Activated T-helper 2 cell treated with anti-CD3 and anti-CD28 coated beads, Interferon-gamma antibody, Interleukin-2, Interleukin-4, amounts not matched to agents 10 μg/mL and 5 μg/mL and 100 μg/mL, durations not matched to agents 14 hours and 24 hours and 36 hours (primary cell): ENCODE data around the gene IL12RB1. TPM values are rescaled to one million over a fixed set of nuclear protein-coding genes. Genes with fewer than 3 reads are reported as not detected.

Experiments used
- DNase-seq: peaks from one replicate; pipeline ENCODE4 v3.0.0; 2021; ENCODE audit warnings: low spot score
- H3K27ac Mint-ChIP-seq: one replicate; pipeline ENCODE4 v1.8.0; 2021; ENCODE audit warnings: mixed read lengths
- H3K27me3 Mint-ChIP-seq: one replicate; pipeline ENCODE4 v1.8.0; 2021; ENCODE audit warnings: low read depth, mixed read lengths
- H3K36me3 Mint-ChIP-seq: one replicate; pipeline ENCODE4 v1.8.0; 2021; ENCODE audit warnings: low read depth, mixed read lengths
- H3K4me1 Mint-ChIP-seq: one replicate; pipeline ENCODE4 v1.8.0; 2021; ENCODE audit warnings: low read depth, mixed read lengths
- H3K4me3 Mint-ChIP-seq: one replicate; pipeline ENCODE4 v1.8.0; 2021; ENCODE audit warnings: low read depth, mild to moderate bottlenecking, moderate library complexity, mixed read lengths
- H3K9me3 Mint-ChIP-seq: one replicate; pipeline ENCODE4 v1.8.0; 2021; ENCODE audit warnings: mixed read lengths
- intact Hi-C: fragments of 100-400 bp; cut with micrococcal nuclease; formaldehyde crosslinking; loops from one replicate; pipeline ENCODE4 v1.15.1; 2023
- total RNA-seq: library from RNA; stranded (reverse); gene quantifications from 2 replicates; pipeline ENCODE4 v1.2.3, GENCODE V29; 2022

IL12RB1 gene
- total RNA-seq, 1 donor from 2014 or later, result 43.3 TPM

DNA sequence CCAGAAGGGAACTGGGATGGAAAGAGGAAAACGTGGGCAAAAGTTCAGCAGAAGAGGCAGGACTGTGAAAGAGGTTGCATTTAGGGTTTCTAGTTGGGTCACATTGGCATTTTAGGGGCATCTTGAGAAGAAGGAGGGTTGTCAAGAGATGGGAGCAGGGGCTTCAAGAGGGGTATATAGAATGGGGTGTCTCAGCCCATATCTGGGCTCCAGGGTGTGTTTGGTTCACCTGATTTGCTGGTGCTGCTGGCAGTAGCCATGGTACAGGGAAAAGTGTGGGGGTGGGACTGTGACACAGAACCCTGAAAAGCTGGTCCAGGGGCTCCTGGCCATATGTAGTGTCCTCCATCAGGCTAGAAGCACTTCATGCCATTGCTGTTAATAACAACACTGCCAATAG is 33.4 kb upstream of the IL12RB1 start:
- Mint-ChIP-seq H3K36me3 (peaks cover 18% of the 10 kb centered on the region), H3K27ac (peak overlapping the region; percentile 85), H3K4me1 (peaks cover 23% of the 10 kb centered on the region), H3K27me3 (no peaks in the 10 kb centered on the region), H3K4me3 (peak overlapping the region; percentile 74), H3K9me3 (no peaks in the 10 kb centered on the region)
- no peak for DNase-seq
- intact Hi-C loops, result no loop called here

DNA sequence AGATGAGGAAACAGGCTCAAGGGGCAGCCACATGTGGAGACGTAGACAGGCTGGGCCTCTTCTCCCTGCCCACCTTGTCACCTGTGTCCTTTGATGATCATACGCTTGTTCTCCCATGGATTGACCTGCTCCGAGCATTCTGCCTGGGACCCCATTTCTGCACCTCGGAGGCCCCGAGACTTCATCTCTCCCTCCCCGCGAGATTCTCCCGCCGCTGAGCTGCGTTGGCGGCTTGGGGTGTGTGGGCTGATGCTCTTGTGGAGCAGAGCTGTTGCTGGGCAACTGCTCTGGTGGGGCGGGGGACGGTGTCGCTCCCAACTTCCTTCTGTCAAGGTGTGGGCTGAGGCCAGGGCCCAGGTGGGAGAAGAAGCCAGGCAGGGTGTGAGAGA is 33.0 kb upstream of the IL12RB1 start:
- H3K4me3 Mint-ChIP-seq, result peak overlapping the region; percentile 74

DNA sequence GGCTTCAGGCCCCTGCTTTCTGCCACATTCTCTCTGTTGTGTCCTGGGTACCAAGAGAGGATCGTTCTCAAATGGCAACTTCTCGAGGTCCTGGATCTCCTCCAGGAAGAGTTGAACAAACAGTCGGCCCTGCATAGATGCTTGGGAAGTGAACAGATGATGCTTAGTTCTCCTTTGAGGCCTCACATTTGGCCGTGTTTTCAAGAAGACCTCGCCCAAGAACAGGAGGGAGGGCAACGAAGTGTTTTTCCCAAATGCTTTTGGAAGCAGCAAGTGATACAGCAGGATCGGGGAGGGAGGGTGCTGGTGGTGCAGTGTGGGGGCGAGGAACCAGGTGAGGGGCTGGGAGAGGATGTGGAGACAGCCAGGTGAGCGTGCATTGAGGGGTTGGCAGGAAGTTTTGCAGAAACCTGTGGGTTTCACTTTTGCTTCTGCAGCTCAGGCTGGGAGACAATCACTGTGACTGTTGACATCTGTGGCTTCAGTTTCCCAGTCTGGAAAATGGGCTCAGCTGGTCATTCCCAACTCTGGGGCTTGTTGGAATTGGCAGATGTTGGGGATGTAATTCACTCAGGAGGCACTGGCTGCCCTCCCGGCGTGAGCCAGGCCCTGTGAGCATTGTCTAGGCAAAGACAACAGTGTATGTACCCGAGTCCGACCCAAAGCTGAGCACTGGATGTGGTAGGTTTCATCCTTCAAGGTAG is 32.4 kb upstream of the IL12RB1 start:
- peak overlapping the region; percentile 85 for H3K27ac Mint-ChIP-seq
- intact Hi-C loops, result loop anchor here (1.0 kb wide), 1 partner anchor 33 kb away; no protein-coding TSS in a partner anchor
- H3K27me3 Mint-ChIP-seq, result no peaks in the 10 kb centered on the region
- peak overlapping the region; percentile 74 for H3K4me3 Mint-ChIP-seq
- no peaks in the 10 kb centered on the region for H3K9me3 Mint-ChIP-seq
- H3K36me3 Mint-ChIP-seq, result peaks cover 13% of the 10 kb centered on the region
- DNase-seq, result peak; percentile 61
- peaks cover 23% of the 10 kb centered on the region for H3K4me1 Mint-ChIP-seq

More for the DNA sequence above, 33.0 kb upstream of the IL12RB1 start:
- H3K4me1 Mint-ChIP-seq, result peaks cover 23% of the 10 kb centered on the region
- DNase-seq, result peak; percentile 47
- peak overlapping the region; percentile 85 for H3K27ac Mint-ChIP-seq
- no peaks in the 10 kb centered on the region for H3K27me3 Mint-ChIP-seq
- intact Hi-C loops, result loop anchor here (1.0 kb wide), 1 partner anchor 33 kb away; no protein-coding TSS in a partner anchor
- no peaks in the 10 kb centered on the region for H3K9me3 Mint-ChIP-seq
- peaks cover 18% of the 10 kb centered on the region for H3K36me3 Mint-ChIP-seq

DNA sequence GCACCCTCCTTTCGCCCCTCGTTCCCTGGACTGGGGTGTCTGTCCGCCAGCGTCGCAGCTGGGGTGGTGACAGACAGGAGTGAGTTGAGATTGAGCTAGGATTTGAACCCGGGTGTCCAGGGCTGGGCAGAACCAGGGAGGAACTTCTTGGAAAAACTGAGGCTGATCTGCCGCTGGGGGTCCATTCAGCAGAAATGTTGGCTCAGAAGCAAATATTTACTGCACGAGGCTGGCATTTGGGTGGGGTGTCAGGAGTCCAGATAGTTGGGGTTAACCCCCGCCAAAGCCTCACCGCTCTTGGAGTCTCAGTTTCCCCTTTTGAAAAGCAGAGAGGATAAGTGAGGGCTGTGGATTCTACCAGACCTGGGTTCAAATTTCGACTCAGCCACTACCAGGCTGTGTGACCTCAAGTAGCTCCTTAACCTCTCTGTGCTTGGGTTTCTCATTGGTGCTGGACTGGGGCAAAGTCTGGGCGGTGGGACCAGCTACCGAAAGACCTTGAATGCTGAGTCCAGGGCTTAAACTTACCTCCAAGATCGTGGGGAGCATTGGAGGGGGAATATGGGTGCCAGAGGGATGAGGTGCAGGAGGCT is 31.8 kb upstream of the IL12RB1 start:
- H3K36me3 Mint-ChIP-seq, result peaks cover 7% of the 10 kb centered on the region
- no peaks in the 10 kb centered on the region for H3K9me3 Mint-ChIP-seq
- intact Hi-C loops, result loop anchor here (1.0 kb wide), 1 partner anchor 34 kb away; no protein-coding TSS in a partner anchor
- H3K27me3 Mint-ChIP-seq, result no peaks in the 10 kb centered on the region
- no peak for DNase-seq
- H3K4me3 Mint-ChIP-seq, result peak overlapping the region; percentile 74
- peaks cover 23% of the 10 kb centered on the region for H3K4me1 Mint-ChIP-seq
- H3K27ac Mint-ChIP-seq, result peak overlapping the region; percentile 85

DNA sequence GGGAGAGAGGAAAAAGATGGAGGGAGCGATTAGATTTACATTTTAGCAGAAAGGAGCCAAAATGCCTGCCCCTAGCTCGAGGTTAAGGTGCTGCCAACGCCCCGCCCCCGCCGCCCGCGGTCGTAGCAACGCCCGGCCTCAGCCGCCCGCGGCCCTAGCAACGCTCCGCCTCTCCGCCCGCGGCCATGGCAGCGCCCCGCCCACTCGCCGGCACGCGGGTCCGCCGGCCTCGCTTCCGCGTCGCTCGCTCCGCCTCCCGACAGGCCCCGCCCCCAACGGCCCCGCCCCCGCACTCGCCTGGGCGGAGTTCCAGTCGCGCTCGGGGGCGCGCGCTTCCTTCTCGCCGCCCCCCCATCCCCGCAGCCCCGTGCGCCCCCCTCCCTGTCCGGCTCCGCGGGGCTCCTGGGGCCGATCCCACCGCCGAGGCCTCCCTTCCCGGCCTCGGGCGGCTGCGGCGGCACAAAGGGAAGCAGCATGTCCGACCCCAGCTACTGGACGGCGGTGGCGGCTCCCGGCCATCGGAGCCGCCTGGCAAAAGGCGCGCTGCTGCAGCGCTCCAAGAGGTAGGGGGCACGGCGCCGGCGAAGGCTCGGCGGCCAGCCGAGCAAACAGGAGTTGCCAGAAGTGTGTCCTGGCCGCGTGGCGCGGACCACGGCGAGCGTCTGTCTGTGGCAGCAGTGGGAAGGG is 31.1 kb upstream of the IL12RB1 start:
- Mint-ChIP-seq H3K4me1 (peaks cover 23% of the 10 kb centered on the region), H3K36me3 (peaks cover 3% of the 10 kb centered on the region), H3K27me3 (no peaks in the 10 kb centered on the region), H3K9me3 (no peaks in the 10 kb centered on the region), H3K27ac (peak overlapping the region; percentile 58), H3K4me3 (peak overlapping the region; percentile 74)
- intact Hi-C loops, result no loop called here
- DNase-seq, result peak; percentile 94

DNA sequence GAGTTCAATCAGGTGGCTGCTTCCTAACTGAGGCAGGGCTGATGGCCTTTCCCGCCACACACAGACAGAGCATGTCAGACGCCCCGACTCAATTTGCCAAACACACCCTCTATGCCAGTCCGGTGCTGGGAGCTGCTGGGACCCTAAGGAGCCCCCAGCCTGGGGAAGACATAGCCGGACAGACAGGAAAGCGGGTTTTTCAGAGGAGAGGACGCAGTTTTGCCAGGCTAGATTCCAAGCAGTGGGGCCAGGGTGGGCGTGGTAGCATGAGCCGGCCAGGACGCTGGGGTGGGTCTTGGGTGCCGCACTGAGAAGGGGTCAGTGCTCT is 30.6 kb upstream of the IL12RB1 start:
- peak overlapping the region; percentile 58 for H3K27ac Mint-ChIP-seq
- DNase-seq, result no peak
- peak overlapping the region; percentile 63 for H3K4me3 Mint-ChIP-seq
- peaks cover 26% of the 10 kb centered on the region for H3K4me1 Mint-ChIP-seq
- no peaks in the 10 kb centered on the region for H3K27me3 Mint-ChIP-seq
- no peaks in the 10 kb centered on the region for H3K36me3 Mint-ChIP-seq
- no peaks in the 10 kb centered on the region for H3K9me3 Mint-ChIP-seq
- intact Hi-C loops, result no loop called here

DNA sequence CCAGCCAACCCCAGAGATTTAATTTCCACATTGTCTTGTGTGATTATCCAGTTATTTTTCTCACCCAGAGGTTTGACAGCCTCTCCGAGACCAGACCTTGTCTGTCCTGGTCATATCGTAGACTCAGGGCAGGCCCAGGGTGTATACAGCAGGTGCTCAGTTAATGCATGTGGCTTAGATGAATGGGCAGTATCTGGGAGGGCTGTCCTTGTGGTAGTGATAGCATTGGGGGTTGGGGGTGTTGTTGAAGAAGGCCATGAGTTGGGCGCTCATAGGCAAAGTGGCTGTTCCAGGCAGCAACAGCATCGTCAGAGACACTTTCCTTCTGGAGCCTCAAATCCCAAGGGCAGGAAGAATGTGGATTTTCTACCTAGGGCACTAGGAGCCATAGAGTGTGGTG is 27.7 kb upstream of the IL12RB1 start:
- Mint-ChIP-seq H3K36me3 (no peaks in the 10 kb centered on the region), H3K4me3 (no peak overlapping the region), H3K9me3 (no peaks in the 10 kb centered on the region), H3K27ac (no peak overlapping the region), H3K27me3 (no peaks in the 10 kb centered on the region), H3K4me1 (peaks cover 19% of the 10 kb centered on the region)
- DNase-seq, result no peak
- intact Hi-C loops, result no loop called here

DNA sequence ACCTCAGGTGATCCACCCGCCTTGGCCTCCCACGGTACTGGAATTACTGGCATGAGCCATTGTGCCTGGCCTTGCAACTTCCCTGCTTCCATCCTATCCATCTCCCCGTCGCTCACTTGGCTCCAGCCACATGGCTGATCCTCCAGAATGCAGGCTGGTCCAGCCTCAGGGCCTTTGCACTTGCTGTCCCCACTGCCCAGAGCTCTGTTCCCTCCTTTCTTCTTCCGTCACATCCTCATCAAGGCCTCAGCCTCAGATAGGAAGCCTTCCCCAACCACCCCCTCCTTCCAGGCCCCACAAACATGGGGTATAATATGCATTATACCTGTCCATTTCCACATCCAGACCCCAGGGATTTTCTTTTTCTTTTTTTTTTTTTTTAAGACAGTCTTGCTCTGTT is 27.1 kb upstream of the IL12RB1 start:
- Mint-ChIP-seq H3K9me3 (no peaks in the 10 kb centered on the region), H3K4me3 (no peak overlapping the region), H3K36me3 (no peaks in the 10 kb centered on the region), H3K4me1 (peaks cover 15% of the 10 kb centered on the region), H3K27me3 (no peaks in the 10 kb centered on the region), H3K27ac (no peak overlapping the region)
- intact Hi-C loops, result loop anchor here (1.0 kb wide), 1 partner anchor 54 kb away; no protein-coding TSS in a partner anchor
- no peak for DNase-seq

DNA sequence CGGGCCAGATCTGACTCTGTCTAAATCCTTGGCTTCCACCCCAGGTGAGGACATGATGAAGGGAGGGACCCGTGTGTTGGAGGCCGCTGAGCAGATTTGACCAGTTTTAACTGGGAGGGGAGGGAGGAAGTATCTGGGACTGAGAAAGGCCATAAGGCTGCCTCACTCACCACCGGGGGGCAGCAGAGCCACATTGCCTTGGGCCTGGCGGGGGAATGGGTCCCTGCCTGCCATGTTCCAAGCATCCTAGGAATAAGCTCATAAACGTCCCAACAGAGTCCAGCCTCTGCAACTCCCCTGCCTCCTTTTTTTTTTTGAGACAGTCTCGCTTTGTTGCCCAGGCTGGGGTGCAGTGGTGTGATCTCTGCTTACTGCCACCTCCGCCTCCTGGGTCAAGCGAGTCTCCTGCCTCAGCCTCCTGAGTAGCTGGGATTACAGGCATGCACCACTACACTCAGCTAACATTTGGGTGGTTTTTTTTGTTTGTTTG is 26.3 kb upstream of the IL12RB1 start:
- Mint-ChIP-seq H3K4me3 (no peak overlapping the region), H3K27ac (no peak overlapping the region)

DNA sequence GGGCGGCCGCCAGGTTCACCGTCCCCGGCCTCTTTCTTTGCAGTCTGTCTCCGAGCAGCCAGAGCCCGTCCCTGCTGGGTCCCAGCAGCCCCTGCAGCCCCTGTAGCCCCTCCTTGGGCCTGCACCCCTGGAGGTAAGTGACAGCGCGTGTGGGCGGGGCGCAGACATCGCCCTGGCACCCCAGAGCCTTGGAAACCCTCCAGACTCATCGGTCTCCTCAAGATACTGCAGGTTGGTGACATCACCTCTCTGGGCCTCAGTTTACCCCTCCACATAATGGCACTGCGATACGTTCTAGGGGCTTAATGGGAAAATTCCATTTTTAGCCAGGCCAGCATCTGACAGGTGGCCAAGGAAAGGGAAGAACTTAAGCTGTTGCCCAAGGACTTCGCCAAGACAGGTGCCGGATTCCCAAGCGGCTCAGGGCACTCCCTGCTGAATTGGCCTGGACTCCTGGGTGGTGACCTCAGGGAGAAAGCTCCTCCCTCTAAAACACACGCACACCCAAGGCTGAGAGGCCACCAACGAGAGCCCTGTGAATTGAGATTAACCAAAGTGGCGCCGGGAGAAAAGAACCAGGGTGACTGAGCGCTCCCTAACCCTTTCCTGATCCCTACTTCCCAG is 24.0 kb upstream of the IL12RB1 start:
- H3K4me1 Mint-ChIP-seq, result peaks cover 9% of the 10 kb centered on the region

More for the DNA sequence above, 26.3 kb upstream of the IL12RB1 start:
- H3K27me3 Mint-ChIP-seq, result no peaks in the 10 kb centered on the region
- H3K36me3 Mint-ChIP-seq, result no peaks in the 10 kb centered on the region
- peak; percentile 64 for DNase-seq
- peaks cover 13% of the 10 kb centered on the region for H3K4me1 Mint-ChIP-seq
- intact Hi-C loops, result loop anchor here (1.0 kb wide), 1 partner anchor 55 kb away; no protein-coding TSS in a partner anchor
- H3K9me3 Mint-ChIP-seq, result no peaks in the 10 kb centered on the region

DNA sequence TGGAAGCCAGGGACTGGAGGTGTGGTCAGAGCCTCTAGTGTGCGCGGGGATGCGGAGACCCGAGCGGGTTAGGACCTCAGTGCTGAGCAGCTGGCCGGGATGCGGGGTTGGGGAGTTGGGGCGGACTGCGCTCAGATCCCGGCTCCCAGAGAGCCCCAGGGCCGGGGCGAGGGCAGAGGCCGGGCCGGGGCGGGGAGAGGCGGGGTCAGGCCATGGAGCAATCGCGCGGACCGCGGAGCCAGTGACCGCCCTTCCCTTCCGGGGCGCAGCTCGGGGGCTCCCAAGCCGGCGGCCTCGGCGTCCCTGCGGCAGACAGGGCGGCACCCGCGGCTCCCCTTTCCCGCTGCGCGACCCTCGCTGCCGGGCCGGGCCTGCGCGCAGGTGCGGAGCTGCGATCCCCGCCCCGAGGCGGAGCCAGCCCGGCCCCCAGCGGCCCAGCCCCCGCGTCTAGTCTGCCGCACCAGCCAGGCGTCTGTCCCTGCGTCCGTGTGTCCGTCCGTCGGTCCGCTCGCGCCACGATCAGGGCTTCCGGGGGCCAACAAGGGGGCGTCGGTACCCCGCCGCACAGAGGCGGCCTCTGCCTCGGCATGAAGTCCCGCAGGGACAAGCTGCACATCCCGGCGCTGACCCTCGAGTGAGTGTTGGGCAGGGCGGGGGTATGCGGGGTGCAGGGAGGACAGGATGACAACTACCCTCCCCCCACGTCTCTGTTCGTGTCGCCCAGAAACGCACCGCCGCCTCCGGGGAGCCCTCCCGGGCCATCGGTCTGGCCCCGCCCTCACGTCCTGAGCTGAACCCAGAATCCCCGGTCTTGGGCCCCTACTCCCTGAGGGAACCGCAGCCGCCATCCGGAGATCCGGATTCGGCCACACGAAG is 23.2 kb upstream of the IL12RB1 start:
- H3K27ac Mint-ChIP-seq, result no peak overlapping the region
- H3K9me3 Mint-ChIP-seq, result no peaks in the 10 kb centered on the region
- intact Hi-C loops, result no loop called here
- H3K4me1 Mint-ChIP-seq, result peaks cover 9% of the 10 kb centered on the region
- DNase-seq, result no peak
- H3K4me3 Mint-ChIP-seq, result peak overlapping the region; percentile 73
- no peaks in the 10 kb centered on the region for H3K27me3 Mint-ChIP-seq
- H3K36me3 Mint-ChIP-seq, result no peaks in the 10 kb centered on the region

More for the DNA sequence above, 24.0 kb upstream of the IL12RB1 start:
- H3K36me3 Mint-ChIP-seq, result no peaks in the 10 kb centered on the region
- no peaks in the 10 kb centered on the region for H3K27me3 Mint-ChIP-seq
- no peak overlapping the region for H3K27ac Mint-ChIP-seq
- no peaks in the 10 kb centered on the region for H3K9me3 Mint-ChIP-seq
- no peak for DNase-seq
- intact Hi-C loops, result no loop called here
- H3K4me3 Mint-ChIP-seq, result peak overlapping the region; percentile 73

DNA sequence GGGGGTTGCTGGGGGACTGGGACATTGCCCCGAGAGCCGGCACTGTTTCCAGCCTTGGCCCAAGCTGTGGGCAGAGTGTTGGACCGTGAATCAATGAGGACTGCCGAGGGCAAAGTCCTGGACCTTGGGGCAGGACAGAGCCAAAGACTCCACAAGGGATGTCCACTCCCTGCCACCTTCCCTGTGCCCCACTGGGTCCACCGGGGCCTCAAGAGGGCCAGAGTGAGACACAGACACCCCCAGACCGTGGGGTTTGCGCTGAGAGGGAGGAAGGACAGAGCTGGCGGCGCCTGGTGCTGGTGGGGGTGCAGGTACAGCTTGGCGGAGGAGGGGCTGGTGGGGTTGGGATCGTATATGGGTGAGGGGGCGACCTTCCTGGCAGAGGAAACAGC is 22.6 kb upstream of the IL12RB1 start:
- DNase-seq, result no peak
- intact Hi-C loops, result no loop called here
- Mint-ChIP-seq H3K4me1 (peaks cover 14% of the 10 kb centered on the region), H3K27me3 (no peaks in the 10 kb centered on the region), H3K4me3 (peak overlapping the region; percentile 72), H3K36me3 (no peaks in the 10 kb centered on the region), H3K27ac (no peak overlapping the region), H3K9me3 (no peaks in the 10 kb centered on the region)
